Activated CD4-positive, CD25-positive, alpha-beta regulatory T cell (primary cell): ENCODE data around the gene NCLN.
"Not testable (repeated sequence)": the region's sequence is repeated elsewhere in the genome, so short reads cannot be mapped to it uniquely, and the experiment has no call there.

Experiments used
- DNase-seq, 4 experiments: peaks; one replicate each; lab custom pipeline; 2025; lab: John Stamatoyannopoulos, UW

Gene NCLN

GRCh38 chr19:3185461-3186159 lies at the start of gene NCLN:
Gene NCLN (plus strand): TSS chr19:3185930. CDS start chr19:3186031, 101 bp downstream.
- peak; percentile 87 to 92 (median 90) for DNase-seq

GRCh38 chr19:3135961-3136683 lies 49.6 kb upstream of the NCLN start, which contains the start of gene GNA15:
Gene GNA15 (plus strand): TSS chr19:3136033. CDS start chr19:3136451, 418 bp downstream.
- no peak for DNase-seq

DNA sequence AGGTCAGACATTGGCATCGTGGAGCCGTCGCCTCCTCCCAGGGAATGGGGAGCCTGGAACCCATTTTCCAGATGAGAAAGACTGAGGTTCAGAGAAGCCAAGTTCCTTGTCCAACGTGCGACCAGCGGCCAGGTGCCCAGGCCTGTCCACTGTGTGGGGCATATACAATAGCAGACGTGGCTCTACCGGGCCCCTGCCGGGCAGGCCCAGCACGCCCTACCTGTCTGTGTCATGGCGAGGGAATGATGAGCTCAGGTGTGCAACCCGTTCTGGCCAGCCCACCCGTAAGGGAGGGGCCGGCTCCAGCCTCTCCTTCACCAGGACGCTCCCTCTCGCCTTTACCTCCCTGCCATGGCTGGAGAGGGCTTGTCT lies 49.1 kb upstream of the NCLN start:
- DNase-seq = no peak

DNA sequence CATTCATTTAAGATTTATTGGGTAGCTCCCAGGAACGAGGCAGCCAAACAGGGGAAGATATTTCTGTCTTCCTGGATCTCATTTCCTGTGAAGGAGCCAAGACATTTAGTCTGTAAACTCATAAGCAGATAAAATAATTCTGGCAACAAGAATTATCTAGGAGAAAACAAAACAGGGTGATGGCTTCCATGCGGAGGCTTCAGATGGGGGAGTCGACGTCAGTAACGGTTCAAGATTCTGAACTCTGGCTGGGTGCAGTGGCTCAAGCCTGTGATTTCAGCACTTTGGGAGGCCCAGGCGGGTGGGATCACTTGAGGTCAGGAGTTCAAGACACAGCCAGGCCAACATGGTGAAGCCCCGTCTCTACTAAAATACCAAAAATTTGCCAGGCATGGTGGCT lies 48.6 kb upstream of the NCLN start:
- DNase-seq = no peak

- no peak for DNase-seq
Measured at GRCh38 chr19:3138268-3138667, 47.5 kb upstream of the NCLN start.

DNA sequence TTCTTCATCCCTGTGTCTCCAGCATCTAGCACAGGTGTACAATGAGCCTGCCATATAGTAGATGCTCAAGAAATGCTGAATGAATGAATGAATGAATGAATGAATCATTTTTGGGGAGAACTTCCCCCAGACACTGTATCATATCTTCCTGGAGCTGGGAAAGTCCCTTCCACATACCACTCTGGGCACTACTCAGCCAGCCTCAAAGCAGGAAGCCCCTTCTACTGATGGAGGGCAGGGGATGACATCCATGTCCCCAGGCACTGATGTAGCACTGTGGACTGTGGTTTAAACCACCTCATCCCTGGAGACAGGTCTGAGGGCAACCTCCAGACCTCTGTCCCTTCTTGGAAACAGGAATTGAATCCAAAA lies 45.1 kb upstream of the NCLN start:
- no peak for DNase-seq

DNA sequence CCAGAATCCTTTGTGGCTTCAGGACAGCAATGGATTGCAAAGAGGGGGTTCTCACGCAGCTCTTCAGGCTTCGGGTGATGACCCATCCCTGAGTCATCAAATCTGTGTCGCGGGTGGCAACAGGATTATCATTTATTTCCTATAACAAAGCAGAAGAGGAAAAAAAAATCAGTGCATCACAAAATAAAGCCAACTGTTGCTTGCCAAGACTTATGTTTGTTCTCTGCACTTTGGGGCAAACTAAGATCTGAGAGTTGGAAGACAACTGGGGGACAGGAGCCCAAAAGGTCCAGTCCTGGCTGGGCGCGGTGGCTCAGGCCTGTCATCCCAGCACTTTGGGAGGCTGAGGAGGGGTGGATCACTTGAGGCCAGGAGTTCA lies 43.4 kb upstream of the NCLN start:
- DNase-seq = no peak

- DNase-seq = no peak
Measured at GRCh38 chr19:3142781-3143337, 42.9 kb upstream of the NCLN start.

GRCh38 chr19:3145909-3146676 lies 39.6 kb upstream of the NCLN start:
- no peak for DNase-seq

DNA sequence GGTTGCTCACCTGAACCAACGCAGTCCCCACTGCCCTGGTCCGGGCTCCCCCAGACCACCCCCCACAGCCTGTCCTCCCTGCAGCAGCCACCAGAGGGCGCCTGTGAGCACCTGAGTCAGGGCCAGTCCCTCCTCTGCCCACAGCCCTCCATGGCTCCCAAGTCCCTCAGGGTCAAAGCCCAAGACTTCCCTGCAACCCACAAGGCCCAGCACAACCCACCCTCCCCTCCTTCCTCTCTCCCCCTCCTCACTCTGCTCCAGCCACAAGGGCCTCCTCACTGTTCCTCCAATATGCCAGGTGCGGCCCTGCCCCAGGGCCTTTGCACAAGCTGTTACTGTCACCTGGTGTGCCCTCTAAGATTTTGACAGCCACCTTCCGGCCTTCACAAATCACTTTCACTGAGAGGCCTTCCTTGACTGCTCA lies 39.0 kb upstream of the NCLN start:
- peak; percentile 41 to 68 (median 56) for DNase-seq

DNA sequence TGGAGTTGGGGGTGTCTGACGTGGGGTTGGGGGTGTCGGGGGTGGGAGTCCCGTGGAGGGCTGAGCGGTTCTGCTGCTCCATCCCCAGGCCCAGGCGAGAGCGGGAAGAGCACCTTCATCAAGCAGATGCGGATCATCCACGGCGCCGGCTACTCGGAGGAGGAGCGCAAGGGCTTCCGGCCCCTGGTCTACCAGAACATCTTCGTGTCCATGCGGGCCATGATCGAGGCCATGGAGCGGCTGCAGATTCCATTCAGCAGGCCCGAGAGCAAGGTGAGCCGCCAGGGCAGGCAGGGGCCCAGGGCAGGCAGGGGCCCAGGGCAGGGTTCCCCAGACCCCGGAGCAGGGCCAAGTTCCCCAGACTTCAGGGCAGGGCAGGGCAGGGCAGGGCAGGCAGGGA lies 37.2 kb upstream of the NCLN start:
- DNase-seq = no peak

DNA sequence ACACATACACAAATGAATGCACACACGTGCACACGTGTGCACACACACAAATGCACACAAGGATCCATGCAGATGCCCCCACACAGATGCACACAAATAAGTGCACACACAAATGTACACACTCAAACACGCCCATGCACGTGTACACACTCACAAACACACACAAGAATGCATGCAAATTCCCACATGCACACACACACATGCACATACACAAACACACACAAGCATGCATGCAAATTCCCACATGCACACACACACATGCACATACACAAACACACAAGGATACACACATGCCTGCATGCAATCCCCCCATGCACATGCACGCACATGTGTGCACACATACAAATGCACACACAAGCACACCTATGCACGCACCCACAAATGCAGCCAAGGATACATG lies 36.6 kb upstream of the NCLN start:
- no peak for DNase-seq

DNA sequence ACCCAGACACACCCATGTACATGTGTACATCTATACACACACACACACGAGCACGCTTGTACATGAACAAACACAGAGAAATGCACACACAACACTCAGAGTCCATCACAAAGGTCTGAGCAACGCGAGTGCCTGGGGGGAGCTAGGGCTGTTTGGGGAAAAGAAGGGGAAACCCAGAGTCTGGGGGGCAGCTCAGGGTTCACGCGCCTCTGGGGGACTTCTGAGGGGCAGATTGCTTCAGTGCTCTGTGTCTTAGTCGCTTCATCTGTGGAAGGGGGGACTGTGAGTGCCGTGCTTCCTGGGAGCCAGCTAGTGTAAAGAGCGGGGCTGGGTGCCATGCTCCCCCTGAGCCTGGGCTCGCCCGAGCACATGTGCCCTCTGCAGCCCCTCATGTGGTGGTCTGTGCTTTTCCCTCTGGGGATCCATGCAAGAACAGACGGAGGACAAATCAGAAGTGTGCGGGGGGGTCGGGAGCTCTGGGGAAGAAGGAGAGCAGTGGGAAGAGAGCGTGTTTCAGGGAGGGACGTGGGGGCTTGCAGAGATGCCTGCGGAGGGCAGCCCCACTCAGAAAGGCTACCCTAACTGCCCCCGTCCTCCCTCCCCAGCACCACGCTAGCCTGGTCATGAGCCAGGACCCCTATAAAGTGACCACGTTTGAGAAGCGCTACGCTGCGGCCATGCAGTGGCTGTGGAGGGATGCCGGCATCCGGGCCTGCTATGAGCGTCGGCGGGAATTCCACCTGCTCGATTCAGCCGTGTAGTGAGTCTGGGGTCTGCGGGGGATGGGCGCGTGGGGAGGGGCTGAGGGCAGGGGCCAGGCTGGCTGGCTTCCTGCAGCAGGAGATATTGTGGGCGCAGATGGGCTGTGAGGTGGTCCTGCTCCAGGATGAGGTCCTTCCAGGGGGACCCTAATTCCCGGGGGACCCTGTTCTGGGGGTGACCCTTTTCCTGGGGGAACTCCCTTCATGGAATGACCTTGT lies 35.9 kb upstream of the NCLN start:
- no peak for DNase-seq

GRCh38 chr19:3150739-3151329 lies 34.9 kb upstream of the NCLN start:
- no peak for DNase-seq

DNA sequence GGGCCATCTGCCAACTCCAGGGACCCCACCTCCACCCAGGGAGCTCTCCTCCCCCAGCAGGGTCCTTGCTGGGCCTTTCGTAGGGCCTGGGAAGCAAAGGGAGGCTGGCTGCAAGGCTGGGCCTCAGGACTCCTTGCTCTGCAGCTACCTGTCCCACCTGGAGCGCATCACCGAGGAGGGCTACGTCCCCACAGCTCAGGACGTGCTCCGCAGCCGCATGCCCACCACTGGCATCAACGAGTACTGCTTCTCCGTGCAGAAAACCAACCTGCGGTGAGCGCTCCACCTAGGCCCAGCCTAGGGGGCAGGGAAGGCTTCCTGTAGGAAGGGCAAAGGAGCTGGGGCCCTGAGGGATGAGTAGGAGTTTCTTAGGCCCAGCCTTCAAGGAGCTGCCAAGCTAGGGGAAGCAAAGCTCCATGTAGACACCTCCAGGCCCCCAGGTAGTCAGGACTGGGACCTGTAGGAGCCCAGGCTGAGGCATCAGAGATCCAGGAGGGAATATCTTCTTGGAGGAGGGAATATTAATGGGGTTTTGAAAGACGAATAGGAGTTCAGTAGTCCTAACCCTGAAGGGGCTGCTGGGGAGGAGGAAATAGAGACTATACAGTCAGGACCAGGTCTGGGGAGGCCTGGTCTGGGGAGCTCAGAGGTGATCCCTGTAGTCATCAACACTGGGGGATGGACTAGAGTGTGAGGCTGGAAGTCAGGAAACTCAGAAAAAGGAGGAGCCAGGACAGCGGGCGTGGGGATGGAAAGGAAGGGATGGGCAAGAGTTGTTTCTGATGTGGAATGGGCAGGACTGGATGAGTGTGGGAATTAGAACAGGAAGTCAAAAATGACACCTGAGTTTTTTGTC lies 33.9 kb upstream of the NCLN start:
- no peak for DNase-seq

GRCh38 chr19:3152419-3152780 lies 33.3 kb upstream of the NCLN start:
- DNase-seq = no peak

DNA sequence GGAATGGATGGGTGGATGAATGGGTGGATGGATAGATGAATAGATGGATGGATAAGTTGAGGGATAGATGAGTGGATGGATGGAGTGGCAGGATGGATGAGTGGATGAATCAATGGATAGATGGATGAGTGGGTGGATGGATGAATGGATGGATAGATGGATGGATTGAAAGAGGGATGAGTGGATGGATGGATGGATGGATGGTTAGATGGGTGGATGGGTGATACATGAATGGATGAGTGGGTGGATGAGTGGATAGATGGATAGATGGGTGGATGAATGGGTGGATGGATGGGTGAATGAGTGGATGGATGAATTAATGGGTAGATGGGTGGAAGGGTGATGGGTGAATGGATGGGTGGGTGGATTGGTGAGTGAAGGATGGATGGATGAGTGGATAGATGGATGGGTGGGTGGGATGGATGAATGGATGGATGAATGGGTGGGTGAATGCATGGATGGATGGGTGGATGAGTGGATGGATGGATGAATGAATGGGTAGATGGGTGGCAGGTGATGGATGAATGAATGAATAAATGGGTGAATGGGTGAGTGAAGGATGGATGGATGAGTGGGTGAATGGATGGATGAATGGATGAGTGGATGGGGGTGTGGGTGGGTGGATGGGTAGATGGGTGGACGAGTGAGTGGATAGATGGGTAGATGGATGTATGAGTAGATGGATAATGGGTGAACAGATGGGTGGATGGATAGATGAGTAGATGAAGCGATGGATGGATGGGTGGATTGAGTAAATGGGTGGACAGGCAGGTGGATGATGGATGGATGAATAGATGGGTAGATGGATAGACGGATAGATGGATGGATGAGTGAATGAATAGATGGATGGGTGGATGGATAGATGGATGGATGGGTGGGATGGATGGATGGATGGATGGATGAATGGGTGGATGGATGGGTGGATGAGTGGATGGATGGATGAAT lies 32.2 kb upstream of the NCLN start:
- DNase-seq = no peak

DNA sequence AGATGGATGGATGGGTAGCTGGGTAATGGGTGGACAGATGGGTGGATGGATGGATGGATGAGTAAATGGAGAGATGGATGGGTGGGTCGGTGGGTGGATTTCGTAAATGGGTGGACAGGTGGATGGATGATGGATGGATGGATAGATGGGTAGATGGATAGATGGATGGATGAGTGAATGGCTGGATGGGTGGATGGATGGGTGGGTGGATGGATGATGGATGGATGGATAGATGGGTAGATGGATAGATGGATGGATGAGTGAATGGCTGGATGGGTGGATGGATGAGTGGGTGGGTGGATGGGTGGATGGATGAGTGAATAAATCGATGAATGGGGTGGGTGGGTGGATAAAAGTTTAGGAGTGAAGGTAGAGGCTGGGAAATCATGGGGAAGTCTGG lies 31.3 kb upstream of the NCLN start:
- not testable (repeated sequence) for DNase-seq
